Activated naive CD8-positive, alpha-beta T cell treated with anti-CD3 and anti-CD28 coated beads for 36 hours (primary cell): ENCODE data around the gene CCDC30. TPM values are rescaled to one million over a fixed set of nuclear protein-coding genes. Genes with fewer than 3 reads are reported as not detected.

Experiments used
- DNase-seq: peaks from one replicate; pipeline ENCODE4 v3.0.0; 2021
- H3K27ac Mint-ChIP-seq: one replicate; pipeline ENCODE4 v1.8.0; 2022; ENCODE audit warnings: mild to moderate bottlenecking, moderate library complexity, mixed read lengths
- H3K27me3 Mint-ChIP-seq: one replicate; pipeline ENCODE4 v1.8.0; 2022; ENCODE audit warnings: mild to moderate bottlenecking, mixed read lengths
- H3K36me3 Mint-ChIP-seq: one replicate; pipeline ENCODE4 v1.8.0; 2021; ENCODE audit warnings: mild to moderate bottlenecking, mixed read lengths
- H3K4me1 Mint-ChIP-seq: one replicate; pipeline ENCODE4 v1.8.0; 2021; ENCODE audit warnings: mixed read lengths
- H3K4me3 Mint-ChIP-seq: one replicate; pipeline ENCODE4 v1.8.0; 2022; ENCODE audit warnings: mild to moderate bottlenecking, moderate library complexity, mixed read lengths
- H3K9me3 Mint-ChIP-seq: one replicate; pipeline ENCODE4 v1.8.0; 2022; ENCODE audit warnings: mixed read lengths
- total RNA-seq, 2 experiments: library from RNA; stranded (reverse); gene quantifications; one replicate each; pipeline ENCODE4 v1.2.3, GENCODE V29; 2021

CCDC30 gene
- total RNA-seq, 2 experiments from 2014 or later = 0.72 to 1.0 TPM

DNA sequence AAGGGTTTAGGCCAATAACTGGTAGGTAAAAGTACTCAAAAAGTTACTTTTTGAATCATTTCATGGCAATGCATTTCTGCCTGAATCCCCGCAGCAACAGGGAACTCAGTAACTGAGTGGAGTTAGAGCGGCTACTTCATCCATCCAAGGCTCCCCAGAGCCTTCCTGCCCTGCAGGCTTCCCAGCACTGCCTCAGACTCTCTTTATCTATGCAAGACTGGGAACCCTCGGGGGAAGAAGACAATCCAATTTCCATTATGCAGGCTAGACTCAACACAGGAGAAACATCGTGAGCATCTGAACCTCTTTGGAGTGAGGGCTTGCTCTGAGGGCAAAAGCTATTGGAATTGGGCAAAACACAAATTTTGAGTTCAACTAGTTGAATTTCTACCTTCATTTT is 30.4 kb upstream of the CCDC30 start:
- no peaks in the 10 kb centered on the region for H3K4me1 Mint-ChIP-seq
- H3K27me3 Mint-ChIP-seq = no peaks in the 10 kb centered on the region
- H3K4me3 Mint-ChIP-seq = no peak overlapping the region
- no peaks in the 10 kb centered on the region for H3K9me3 Mint-ChIP-seq
- H3K27ac Mint-ChIP-seq = no peak overlapping the region
- no peak for DNase-seq
- H3K36me3 Mint-ChIP-seq = no peaks in the 10 kb centered on the region

- no peaks in the 10 kb centered on the region for H3K4me1 Mint-ChIP-seq
- no peaks in the 10 kb centered on the region for H3K9me3 Mint-ChIP-seq
- no peak for DNase-seq
- no peak overlapping the region for H3K4me3 Mint-ChIP-seq
- no peaks in the 10 kb centered on the region for H3K36me3 Mint-ChIP-seq
- no peaks in the 10 kb centered on the region for H3K27me3 Mint-ChIP-seq
- no peak overlapping the region for H3K27ac Mint-ChIP-seq
Observed at GRCh38 chr1:42433369-42433768, 29.7 kb upstream of the CCDC30 start.

- H3K36me3 Mint-ChIP-seq = no peaks in the 10 kb centered on the region
- no peaks in the 10 kb centered on the region for H3K4me1 Mint-ChIP-seq
- no peaks in the 10 kb centered on the region for H3K27me3 Mint-ChIP-seq
- H3K27ac Mint-ChIP-seq = no peak overlapping the region
- no peaks in the 10 kb centered on the region for H3K9me3 Mint-ChIP-seq
- no peak for DNase-seq
- H3K4me3 Mint-ChIP-seq = no peak overlapping the region
Observed at GRCh38 chr1:42434340-42434739, 28.7 kb upstream of the CCDC30 start.

GRCh38 chr1:42439940-42440339 is 23.1 kb upstream of the CCDC30 start:
- H3K4me3 Mint-ChIP-seq = no peak overlapping the region

DNA sequence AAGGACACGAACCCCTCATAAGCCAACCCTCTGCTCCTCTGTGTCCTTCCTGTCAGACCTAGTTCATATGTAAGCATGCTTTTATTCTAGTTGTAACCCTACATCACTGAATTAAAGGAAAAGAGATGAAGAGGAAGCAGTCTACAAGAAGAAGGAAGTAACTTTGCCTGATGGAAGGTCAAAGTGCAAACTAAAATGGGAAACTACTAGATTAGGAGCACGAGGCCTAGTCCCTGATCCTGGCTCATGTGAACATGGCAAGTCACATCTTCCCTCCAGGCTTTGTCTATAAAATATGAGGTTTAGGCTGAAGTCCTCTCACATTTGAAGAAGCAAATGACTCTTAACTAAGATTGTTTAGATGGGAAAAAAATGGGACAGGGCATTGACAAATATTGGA is 20.4 kb upstream of the CCDC30 start:
- no peaks in the 10 kb centered on the region for H3K36me3 Mint-ChIP-seq
- no peaks in the 10 kb centered on the region for H3K9me3 Mint-ChIP-seq
- no peak overlapping the region for H3K27ac Mint-ChIP-seq
- no peak for DNase-seq
- H3K4me3 Mint-ChIP-seq = no peak overlapping the region
- H3K4me1 Mint-ChIP-seq = peaks cover 3% of the 10 kb centered on the region
- no peaks in the 10 kb centered on the region for H3K27me3 Mint-ChIP-seq

More at GRCh38 chr1:42439940-42440339, 23.1 kb upstream of the CCDC30 start:
- Mint-ChIP-seq H3K36me3 (no peaks in the 10 kb centered on the region), H3K27ac (no peak overlapping the region), H3K4me1 (no peaks in the 10 kb centered on the region), H3K9me3 (no peaks in the 10 kb centered on the region), H3K27me3 (no peaks in the 10 kb centered on the region)
- DNase-seq = no peak

GRCh38 chr1:42449256-42449655 is 13.8 kb upstream of the CCDC30 start:
- H3K27ac Mint-ChIP-seq = no peak overlapping the region
- peaks cover 9% of the 10 kb centered on the region for H3K4me1 Mint-ChIP-seq
- no peak for DNase-seq
- no peaks in the 10 kb centered on the region for H3K36me3 Mint-ChIP-seq
- no peaks in the 10 kb centered on the region for H3K9me3 Mint-ChIP-seq
- H3K4me3 Mint-ChIP-seq = no peak overlapping the region
- H3K27me3 Mint-ChIP-seq = no peaks in the 10 kb centered on the region

GRCh38 chr1:42450061-42450460 is 13.0 kb upstream of the CCDC30 start:
- Mint-ChIP-seq H3K4me1 (peaks cover 11% of the 10 kb centered on the region), H3K36me3 (no peaks in the 10 kb centered on the region), H3K4me3 (no peak overlapping the region), H3K27me3 (no peaks in the 10 kb centered on the region), H3K27ac (no peak overlapping the region), H3K9me3 (no peaks in the 10 kb centered on the region)
- no peak for DNase-seq

DNA sequence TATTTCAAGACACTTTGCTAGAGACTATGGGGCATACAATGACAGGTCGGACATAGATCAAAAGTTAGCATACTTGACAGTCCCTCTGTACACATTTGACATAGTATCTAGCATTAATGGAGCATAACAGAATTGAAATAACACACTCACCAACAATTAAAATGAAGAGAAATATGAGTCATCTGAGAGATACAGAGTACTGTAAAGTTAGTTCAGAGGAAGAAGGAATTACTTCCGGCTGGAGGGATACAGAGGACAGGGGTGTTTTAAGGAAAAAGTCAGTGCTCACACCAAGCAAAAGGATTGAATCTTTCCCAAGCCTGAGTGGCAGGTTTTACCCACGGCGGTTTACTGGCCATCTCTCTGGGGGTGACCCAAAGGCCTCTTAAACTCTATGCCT is 9.7 kb upstream of the CCDC30 start:
- DNase-seq = no peak
- no peak overlapping the region for H3K4me3 Mint-ChIP-seq
- no peaks in the 10 kb centered on the region for H3K9me3 Mint-ChIP-seq
- H3K27ac Mint-ChIP-seq = no peak overlapping the region
- H3K4me1 Mint-ChIP-seq = peaks cover 25% of the 10 kb centered on the region
- peaks cover 13% of the 10 kb centered on the region for H3K36me3 Mint-ChIP-seq
- no peaks in the 10 kb centered on the region for H3K27me3 Mint-ChIP-seq

DNA sequence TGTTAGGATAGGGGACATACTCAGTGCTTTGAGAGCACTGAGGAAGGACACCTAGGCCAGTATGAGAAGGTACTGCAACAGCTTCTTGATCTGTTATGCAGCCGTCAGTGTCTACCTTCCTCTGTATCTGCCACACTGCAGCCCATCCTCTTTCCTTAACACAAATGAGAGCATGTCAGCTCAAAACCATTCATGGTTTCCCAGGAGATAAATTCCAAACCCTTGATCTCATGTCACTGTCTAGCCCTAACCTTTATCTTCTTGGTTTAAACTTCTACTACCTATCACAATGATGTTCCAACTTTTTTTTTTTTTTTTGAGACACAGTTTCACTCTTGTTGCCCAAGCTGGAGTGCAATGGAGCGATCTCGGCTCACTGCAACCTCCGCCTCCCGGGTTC is 8.7 kb upstream of the CCDC30 start:
- H3K4me1 Mint-ChIP-seq = peaks cover 31% of the 10 kb centered on the region
- H3K27me3 Mint-ChIP-seq = no peaks in the 10 kb centered on the region
- H3K36me3 Mint-ChIP-seq = peaks cover 21% of the 10 kb centered on the region
- H3K27ac Mint-ChIP-seq = no peak overlapping the region
- no peak for DNase-seq
- no peak overlapping the region for H3K4me3 Mint-ChIP-seq
- H3K9me3 Mint-ChIP-seq = no peaks in the 10 kb centered on the region

DNA sequence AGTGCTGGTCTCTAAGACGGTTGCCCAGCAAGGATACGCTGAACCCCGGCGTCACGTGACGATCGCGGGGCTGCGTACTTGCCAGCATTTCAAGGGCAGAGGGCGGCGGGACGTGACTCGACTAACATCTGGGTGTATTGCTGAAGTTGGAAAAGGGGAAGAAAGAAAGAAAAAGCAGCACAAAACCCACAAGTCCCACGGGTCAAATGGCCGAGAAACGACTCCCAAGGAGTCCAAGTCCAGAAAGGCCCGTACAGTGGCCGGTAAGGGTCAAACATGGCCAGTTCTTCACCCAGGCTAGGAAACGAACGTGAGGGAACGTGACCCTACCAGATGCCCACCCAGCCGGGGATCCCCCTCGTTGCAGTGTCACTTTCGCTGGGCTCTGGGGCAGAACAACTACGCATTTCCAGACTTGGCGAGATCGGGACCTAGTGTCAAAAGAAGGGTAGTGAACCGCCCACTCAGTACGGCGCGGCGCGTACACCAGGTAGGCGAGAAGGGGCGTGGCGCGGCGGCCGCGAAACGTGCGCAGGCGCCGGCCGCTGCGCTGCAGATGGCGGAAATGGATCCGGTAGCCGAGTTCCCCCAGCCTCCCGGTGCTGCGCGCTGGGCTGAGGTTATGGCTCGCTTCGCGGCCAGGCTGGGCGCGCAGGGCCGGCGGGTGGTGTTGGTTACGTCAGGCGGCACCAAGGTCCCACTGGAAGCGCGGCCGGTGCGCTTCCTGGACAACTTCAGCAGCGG is 6.9 kb upstream of the CCDC30 start, which contains the start of the genes PPCS and ZMYND12:
Gene PPCS, plus strand, starts transcription at position 534 of the 744 bp plus-strand sequence. Its CDS starts 23 bp downstream, at position 557.
Gene ZMYND12, minus strand, starts transcription at position 13 of the 744 bp plus-strand sequence. CDS start 25 bp downstream, outside the sequence.
- DNase-seq = peak; percentile 94
- Mint-ChIP-seq H3K4me3 (peak within 1 kb of the TSS; percentile 90), H3K27me3 (no peaks in the 10 kb centered on the region), H3K9me3 (no peaks in the 10 kb centered on the region), H3K36me3 (peaks cover 28% of the 10 kb centered on the region), H3K4me1 (peaks cover 33% of the 10 kb centered on the region), H3K27ac (peak within 1 kb of the TSS; percentile 97)

GRCh38 chr1:42456754-42457089 is 6.4 kb upstream of the CCDC30 start:
- peaks cover 30% of the 10 kb centered on the region for H3K36me3 Mint-ChIP-seq
- H3K27ac Mint-ChIP-seq = peak overlapping the region; percentile 97
- peaks cover 34% of the 10 kb centered on the region for H3K4me1 Mint-ChIP-seq

GRCh38 chr1:42461196-42461595 is 1.9 kb upstream of the CCDC30 start:
- no peak for DNase-seq
- H3K4me3 Mint-ChIP-seq = no peak overlapping the region
- peaks cover 43% of the 10 kb centered on the region for H3K4me1 Mint-ChIP-seq

More at GRCh38 chr1:42456754-42457089, 6.4 kb upstream of the CCDC30 start:
- H3K9me3 Mint-ChIP-seq = no peaks in the 10 kb centered on the region
- no peaks in the 10 kb centered on the region for H3K27me3 Mint-ChIP-seq
- peak; percentile 62 for DNase-seq
- H3K4me3 Mint-ChIP-seq = peak overlapping the region; percentile 90

DNA sequence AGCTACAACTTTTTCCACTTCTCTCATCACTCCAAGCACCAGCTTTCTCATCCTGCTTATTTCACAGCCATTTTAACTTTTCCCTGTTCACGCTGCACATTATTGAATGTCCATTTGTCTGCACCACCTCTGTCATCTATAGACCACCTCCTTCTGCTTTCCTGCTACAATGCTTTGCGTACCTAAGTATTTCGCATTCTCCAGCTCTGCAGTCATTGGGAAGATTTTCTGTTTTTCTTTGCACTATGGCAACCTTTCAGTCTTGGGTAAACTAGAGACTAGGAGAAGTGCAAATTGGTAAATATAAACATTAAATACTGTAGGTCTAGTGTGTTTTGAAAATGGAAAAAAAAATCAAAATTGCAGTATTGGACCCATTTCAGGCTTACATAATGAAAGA is 835 bp downstream of the CCDC30 start:
- H3K36me3 Mint-ChIP-seq = peaks cover 16% of the 10 kb centered on the region
- H3K4me1 Mint-ChIP-seq = peaks cover 28% of the 10 kb centered on the region
- DNase-seq = no peak
- no peaks in the 10 kb centered on the region for H3K9me3 Mint-ChIP-seq
- no peaks in the 10 kb centered on the region for H3K27me3 Mint-ChIP-seq
- no peak overlapping the region for H3K27ac Mint-ChIP-seq
- H3K4me3 Mint-ChIP-seq = peak overlapping the region; percentile 81

More at GRCh38 chr1:42461196-42461595, 1.9 kb upstream of the CCDC30 start:
- no peaks in the 10 kb centered on the region for H3K27me3 Mint-ChIP-seq
- peak overlapping the region; percentile 8 for H3K27ac Mint-ChIP-seq
- H3K9me3 Mint-ChIP-seq = no peaks in the 10 kb centered on the region
- peaks cover 33% of the 10 kb centered on the region for H3K36me3 Mint-ChIP-seq

DNA sequence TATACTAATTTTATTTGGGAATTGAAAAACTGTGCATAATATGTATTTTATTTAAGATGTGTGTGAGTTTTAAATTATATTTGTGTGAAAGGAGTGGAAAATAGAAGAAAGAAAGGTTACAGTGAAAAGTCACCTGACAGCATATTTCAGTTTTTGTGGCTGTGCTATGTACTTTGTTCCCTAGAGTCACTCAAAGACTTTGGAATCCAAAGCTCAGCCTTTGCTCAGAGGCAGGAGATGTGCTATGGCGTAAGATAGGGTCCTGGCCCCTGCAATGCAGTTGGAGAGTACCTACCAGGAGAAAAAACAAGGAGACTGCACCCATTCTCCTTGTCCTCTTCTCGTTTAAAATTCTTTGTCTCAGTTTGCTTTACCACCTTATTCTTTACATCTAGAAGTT is 2.9 kb downstream of the CCDC30 start:
- Mint-ChIP-seq H3K27ac (no peak overlapping the region), H3K27me3 (no peaks in the 10 kb centered on the region), H3K4me3 (no peak overlapping the region), H3K36me3 (peaks cover 5% of the 10 kb centered on the region), H3K4me1 (peaks cover 17% of the 10 kb centered on the region), H3K9me3 (no peaks in the 10 kb centered on the region)
- no peak for DNase-seq

DNA sequence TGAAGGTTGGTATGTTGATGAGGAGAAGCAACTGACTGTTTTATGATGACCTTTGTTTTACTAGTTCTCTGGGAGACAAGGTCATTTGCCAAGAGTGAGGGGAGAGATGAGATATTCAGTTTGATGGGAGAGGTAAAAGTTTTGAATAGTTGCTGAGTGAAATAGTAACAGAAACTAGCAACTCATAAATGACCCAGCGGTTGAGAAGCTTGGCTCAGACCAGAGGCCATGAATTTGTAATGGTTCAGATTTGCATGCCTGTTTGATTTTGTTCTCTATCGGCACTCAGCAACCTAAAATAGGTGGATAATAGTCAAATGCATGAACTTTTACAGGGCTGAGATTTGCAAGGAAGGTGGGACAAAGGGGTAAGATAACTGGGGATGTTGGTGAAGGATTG is 6.6 kb downstream of the CCDC30 start:
- H3K27me3 Mint-ChIP-seq = no peaks in the 10 kb centered on the region
- H3K36me3 Mint-ChIP-seq = peaks cover 1% of the 10 kb centered on the region
- no peaks in the 10 kb centered on the region for H3K4me1 Mint-ChIP-seq
- no peak for DNase-seq
- H3K9me3 Mint-ChIP-seq = no peaks in the 10 kb centered on the region
- H3K27ac Mint-ChIP-seq = no peak overlapping the region
- no peak overlapping the region for H3K4me3 Mint-ChIP-seq

GRCh38 chr1:42476605-42477004 is 13.5 kb downstream of the CCDC30 start:
- DNase-seq = no peak
- Mint-ChIP-seq H3K4me3 (no peak overlapping the region), H3K36me3 (peaks cover 1% of the 10 kb centered on the region), H3K4me1 (peaks cover 4% of the 10 kb centered on the region), H3K27ac (no peak overlapping the region), H3K27me3 (no peaks in the 10 kb centered on the region), H3K9me3 (no peaks in the 10 kb centered on the region)
